GM18861 (cell line): ENCODE measurements around the gene SPRR5.

Source experiments
- ATAC-seq: cut with Tn5 transposase; IDR thresholded peaks from one replicate; pipeline ENCODE4 v1.9.1; 2021; ENCODE audit not compliant: unreplicated experiment

SPRR5 gene

DNA sequence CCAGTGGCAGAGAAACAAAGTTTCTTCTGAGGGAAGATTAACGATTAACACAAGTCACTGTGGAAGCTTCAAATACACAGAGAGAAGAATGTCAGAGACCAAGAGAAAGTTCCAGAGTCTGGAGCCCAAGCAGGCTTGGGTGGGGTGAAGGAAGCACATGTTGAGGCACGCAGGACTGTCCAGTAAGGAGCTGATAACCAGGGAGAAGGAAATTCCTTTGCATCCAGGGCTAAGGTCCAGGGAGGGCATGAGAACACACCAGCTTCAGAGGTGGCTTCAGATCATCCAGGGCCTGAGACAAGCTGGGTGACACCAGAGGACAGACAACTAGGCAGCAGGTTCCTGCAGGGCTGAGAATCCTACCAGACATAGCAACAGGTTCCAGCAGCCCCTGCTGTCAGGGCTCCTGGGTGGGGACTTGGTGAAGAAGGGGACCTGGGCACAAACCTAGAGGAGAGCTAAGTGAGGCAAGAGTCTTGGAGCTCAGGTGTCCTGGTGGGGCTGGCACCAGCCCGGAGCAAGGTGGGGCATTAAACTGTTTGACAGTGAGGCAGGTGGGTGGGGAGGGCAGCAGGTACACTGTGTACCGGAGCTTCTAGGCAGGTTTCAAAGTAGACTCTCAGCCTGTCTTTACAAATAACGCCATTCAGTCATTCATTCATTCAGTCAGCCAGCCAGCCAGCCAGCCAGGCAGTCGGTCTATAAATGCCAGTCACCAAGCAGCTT, 34.3 kb downstream of the SPRR5 start:
- ATAC-seq, result no peak

DNA sequence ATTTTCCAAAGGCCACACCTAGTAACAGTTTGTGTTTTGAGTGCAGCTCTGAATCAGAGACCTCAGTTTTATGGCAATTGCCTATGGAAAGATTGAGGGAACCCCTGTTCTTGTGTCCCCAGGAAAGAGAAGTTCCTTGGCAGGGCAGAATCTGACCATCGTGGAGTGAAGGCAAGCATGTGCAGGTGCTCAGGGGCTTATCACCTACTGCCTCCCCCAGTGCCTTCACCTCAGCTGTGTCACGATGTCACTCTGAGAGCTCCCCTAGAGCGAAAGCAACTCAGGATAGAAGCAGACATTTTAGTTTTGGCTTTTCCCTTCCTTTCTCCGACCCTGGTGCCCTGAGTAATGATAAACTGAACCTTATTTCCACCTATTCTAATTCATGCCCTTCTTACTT, 35.1 kb downstream of the SPRR5 start:
- ATAC-seq, result no peak

DNA sequence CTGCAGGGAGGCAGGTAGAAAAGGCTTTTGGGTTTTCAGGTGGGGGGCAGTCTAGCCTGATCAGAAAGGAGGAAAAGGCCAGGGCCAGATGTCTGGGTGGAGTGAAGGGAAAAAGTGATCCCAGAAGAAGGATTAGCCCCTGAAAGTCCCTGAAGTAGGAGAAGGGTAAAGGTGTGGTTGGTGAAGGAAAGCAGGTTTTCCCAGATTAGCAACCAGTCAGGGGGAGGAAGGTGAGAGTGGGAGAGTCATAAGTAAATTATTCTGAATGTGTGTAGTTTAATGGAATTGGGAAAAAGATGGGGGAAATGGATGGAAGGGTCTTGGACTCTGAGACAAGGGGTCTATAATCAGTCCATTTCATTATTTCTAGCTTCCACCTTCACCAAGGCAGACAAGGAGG, 36.2 kb downstream of the SPRR5 start:
- ATAC-seq, result no peak

DNA sequence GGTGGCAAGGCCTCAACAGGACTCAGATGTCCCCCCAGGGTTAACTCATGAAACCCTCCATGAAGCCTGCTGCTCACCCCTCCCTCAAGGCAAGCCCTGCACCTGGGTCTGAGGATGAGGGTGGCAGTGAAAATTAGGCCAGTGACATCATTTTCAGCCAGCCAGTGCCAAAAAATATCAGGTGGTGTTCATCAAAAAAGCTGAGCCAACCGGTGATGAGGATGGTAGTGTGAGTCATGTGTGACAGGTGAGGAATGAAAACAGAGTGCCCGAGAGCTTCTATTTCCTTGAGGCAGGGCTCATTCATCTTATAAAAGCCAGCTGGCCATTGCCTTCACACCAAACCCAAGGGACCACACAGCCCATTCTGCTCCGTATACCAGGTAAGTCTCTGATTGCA, 36.7 kb downstream of the SPRR5 start, which contains the start of gene SPRR1A:
Gene SPRR1A (plus strand): TSS at position 339 of the 400 bp plus-strand sequence. CDS start 1,150 bp downstream, outside the sequence.
- no peak for ATAC-seq

DNA sequence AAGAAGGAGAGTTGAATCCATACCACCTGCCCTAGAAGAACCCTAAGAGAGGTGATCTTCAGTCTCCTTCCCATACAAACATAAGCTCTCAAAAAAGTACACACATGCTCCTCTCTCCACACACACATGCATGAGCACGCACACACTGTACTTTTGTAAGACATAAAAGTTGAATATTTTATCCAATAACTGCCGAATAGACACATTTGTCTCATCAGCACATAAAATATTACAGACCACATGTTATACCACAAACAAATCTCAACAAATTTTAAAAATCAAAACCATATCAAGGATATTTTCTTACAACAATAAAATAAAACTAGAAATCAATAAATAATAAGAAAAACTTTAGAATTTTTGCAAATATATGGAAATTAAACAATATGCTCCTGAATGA, 39.6 kb downstream of the SPRR5 start:
- no peak for ATAC-seq

DNA sequence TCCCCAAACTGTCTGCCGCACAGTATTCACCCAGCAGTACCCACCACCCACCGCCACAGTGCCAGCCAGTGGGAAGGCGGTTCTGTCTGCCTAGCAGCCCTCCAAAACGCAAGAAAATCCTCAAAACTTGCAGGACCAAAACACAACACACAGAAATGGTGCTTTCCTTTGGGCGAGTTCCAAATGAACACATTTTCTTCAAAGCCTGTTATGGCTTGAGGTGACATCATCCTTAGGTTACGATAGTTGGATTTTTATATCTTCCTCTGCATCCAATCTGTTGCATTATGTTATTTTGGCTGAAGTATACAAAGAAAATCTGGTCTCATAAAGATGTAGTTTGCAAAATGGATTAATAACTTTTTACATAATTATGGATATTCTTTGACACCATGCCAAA, 46.2 kb downstream of the SPRR5 start:
- no peak for ATAC-seq

DNA sequence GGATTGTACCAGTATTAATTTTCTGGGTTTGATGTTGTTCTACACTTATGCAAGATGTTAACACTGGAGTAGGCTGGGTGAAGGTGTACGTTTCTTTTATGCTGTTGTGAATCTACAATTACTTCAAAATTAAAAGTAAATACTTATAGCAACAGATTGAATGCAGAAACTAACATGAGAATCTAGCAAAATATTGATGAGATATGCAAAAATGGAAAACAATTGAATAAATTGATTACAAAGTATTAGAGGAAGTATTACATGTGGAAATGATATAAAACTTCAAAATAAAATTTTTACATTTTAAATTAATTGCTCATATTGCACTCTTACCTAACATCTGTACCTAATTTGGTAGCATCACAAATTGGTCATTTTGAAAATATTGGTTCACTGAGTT, 48.8 kb downstream of the SPRR5 start:
- ATAC-seq, result no peak

DNA sequence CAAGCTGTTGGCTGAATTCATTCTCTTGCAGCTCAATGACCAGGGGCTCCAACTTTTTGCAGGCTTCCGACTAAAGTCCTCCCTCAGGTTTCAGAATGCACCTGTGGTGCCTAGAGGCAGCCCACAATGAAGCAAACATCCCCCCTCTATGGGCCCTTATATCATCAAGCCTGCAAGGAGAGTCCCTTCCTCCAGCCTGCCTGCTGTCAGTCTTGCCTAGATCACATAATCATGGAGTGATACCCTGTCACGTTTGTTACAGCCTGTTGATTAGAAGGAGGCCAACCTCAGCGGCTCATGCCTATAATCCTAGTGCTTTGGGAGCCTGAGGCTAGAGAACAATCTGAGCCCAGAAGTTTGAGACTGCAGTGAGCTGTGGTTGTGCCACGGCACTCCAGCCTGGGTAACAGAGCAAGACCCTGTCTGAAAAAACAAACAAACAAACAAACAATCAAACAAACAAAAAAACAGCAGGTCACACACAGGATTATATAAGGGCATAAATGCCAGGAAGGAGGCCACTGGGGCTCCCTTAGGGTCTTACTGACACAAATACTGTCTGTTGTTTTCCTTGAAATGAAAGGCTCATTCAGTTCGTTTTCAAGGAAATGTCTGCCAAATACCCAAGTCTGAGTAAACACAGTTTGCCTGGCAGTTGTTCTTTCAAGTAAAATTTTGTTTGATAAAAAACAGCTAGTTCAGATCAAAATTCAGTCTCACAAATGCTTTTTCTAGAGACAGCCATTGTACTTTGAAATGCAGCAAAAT, 49.8 kb downstream of the SPRR5 start:
- no peak for ATAC-seq

DNA sequence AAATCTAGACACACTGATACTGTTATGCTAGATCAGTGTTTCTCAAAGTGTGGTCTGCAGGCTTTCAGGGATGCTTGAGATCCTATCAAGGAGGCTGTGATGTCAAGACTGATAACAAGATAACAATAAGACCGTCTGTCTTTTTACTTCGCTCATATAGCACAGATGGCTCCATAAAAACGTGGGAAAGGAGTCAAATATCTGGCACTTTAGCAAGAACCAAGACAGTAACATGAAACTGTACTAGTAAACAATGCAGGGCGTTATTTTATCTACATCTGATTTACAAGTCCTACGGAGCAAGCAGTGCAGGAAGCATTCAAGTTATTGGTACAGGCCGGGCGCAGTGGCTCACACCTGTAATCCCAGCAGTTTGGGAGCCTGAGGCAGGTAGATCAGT, 50.9 kb downstream of the SPRR5 start:
- ATAC-seq, result no peak

DNA sequence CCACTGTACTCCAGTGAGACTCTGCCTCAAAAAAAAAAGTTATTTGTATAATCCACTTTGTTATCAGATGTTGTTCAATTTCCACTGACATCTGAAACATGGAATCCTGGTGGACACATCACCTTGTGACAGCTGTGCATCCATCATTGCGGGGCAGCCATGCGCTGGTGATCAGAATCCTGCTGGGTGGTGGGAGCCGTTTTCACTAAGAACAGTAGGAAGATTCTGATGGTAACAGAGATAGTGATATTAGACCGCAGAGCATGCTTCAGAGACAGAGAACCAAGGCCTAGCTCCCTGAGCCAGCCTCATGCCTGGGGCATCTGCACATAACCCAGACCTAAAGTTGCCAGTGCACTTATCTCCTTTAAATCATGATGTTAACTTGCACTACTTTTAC, 51.5 kb downstream of the SPRR5 start:
- ATAC-seq, result no peak
